Body of pancreas (tissue), 4 donors: Measurements from ENCODE around the gene RGS12. TPM values are rescaled to one million over a fixed set of nuclear protein-coding genes. Genes with fewer than 3 reads are reported as not detected.

Source experiments
- ATAC-seq: fragments of 150-250 bp; one replicate; pipeline ENCODE4 v1.9.1; 2016
- DNase-seq, 4 donors: peaks; one replicate each; pipeline ENCODE4 v3.0.0-alpha.2; 2019
- H3K27ac ChIP-seq, 4 donors: fragments of 200-600 bp; sonication (generic); 1 replicate in 3 of 4; 2 replicates in 1 of 4; pipeline versions ENCODE4 v1.5.1 to v1.6.1; 2016 to 2019; ENCODE audit warnings: mild to moderate bottlenecking in 1 of 4, mixed read lengths in 1 of 4, moderate library complexity in 1 of 4
- H3K27me3 ChIP-seq, 2 donors: fragments of 200-600 bp; sonication (generic); one replicate each; pipeline ENCODE4 v1.6.0; 2016; ENCODE audit warnings: mild to moderate bottlenecking in 1 of 2
- H3K36me3 ChIP-seq, 2 donors: fragments of 200-600 bp; sonication (generic); replicated peaks in 1 of 2; 2 replicates each; pipeline ENCODE4 v1.5.1; 2016; ENCODE audit warnings: low read depth in 2 of 2; ENCODE audit not compliant: insufficient read depth in 1 of 2
- H3K4me1 ChIP-seq: fragments of 200-600 bp; sonication (generic); one replicate; pipeline ENCODE4 v1.6.0; 2016
- H3K4me3 ChIP-seq, 2 donors: fragments of 200-600 bp; sonication (generic); 1 replicate in 1 of 2; 2 replicates in 1 of 2; pipeline ENCODE4 v1.5.1; 2016 to 2019
- H3K9me3 ChIP-seq, 3 donors: fragments of 200-600 bp; sonication (generic); 1 replicate in 2 of 3; 2 replicates in 1 of 3; pipeline ENCODE4 v1.5.1; 2016
- POLR2A ChIP-seq, 3 donors: fragments of 450-650 bp; IDR thresholded peaks; one replicate each; pipeline ENCODE4 v1.6.1; 2016; ENCODE audit warnings: antibody characterized with exemption in 3 of 3, mild to moderate bottlenecking in 2 of 3
- WGBS, 2 donors: methylation state at CpG; one replicate each; pipeline ENCODE4 v1.1.5; 2017; 5-methylcytosine and 5-hydroxymethylcytosine counted together
- intact Hi-C: fragments of 100-400 bp; cut with DNase I; formaldehyde crosslinking; loops from one replicate; pipeline ENCODE4 v1.15.1; 2023
- total RNA-seq, 2 donors: library from RNA; depleted of rRNA; stranded (reverse); fragments of >200 nt; gene quantifications; one replicate each; pipeline ENCODE4 v1.1.0, GENCODE V29; 2016
- TF ChIP-seq, protein P1 (sequence below), 7 experiments: fragments of 450-650 bp in 4 of 7; fragments of 200-600 bp in 3 of 7; sonication (generic) in 3 of 7; IDR thresholded peaks; one replicate each; pipeline ENCODE4 v1.5.1; 2016 to 2019; ENCODE audit warnings: antibody characterized with exemption in 7 of 7

The RGS12 gene
- total RNA-seq, 2 donors from 2014 or later: 9.1 to 12.5 TPM

DNA sequence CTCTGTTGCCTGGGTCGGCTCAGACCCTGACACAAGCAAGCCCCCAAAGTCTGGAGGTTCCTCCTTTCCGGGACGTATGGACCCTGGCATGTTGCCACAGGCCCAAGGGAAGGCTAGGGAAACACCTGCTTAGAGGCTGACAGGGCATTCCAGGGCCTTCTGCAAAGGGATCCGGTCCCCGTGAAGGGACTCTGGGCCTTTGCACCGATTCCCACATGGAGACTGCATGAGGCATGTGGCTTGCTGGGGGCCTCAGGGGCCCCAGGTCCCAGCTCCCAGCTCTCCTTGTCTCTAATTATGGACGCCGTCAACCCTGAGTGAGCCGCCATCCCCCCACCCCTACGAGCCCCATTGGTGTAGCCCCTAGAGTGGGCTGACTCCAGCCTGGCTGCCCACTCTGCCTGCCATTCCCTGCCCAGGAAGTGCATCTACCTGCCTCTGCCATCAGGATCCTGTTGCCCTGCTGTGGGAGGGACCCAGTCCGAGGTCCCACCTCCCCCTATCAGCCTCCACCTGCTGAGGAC lies 4.2 kb upstream of the RGS12 start:
- Histone ChIP-seq H3K27me3 (no peaks in the 10 kb centered on the region), H3K36me3 (no peaks in the 10 kb centered on the region), H3K27ac (no peak overlapping the region), H3K4me1 (peaks cover 15% of the 10 kb centered on the region), H3K9me3 (no peaks in the 10 kb centered on the region), H3K4me3 (no peak overlapping the region)
- no peak for TF ChIP-seq POLR2A (IDR thresholded peaks at IDR 0.05)
- TF ChIP-seq, protein P1, sequence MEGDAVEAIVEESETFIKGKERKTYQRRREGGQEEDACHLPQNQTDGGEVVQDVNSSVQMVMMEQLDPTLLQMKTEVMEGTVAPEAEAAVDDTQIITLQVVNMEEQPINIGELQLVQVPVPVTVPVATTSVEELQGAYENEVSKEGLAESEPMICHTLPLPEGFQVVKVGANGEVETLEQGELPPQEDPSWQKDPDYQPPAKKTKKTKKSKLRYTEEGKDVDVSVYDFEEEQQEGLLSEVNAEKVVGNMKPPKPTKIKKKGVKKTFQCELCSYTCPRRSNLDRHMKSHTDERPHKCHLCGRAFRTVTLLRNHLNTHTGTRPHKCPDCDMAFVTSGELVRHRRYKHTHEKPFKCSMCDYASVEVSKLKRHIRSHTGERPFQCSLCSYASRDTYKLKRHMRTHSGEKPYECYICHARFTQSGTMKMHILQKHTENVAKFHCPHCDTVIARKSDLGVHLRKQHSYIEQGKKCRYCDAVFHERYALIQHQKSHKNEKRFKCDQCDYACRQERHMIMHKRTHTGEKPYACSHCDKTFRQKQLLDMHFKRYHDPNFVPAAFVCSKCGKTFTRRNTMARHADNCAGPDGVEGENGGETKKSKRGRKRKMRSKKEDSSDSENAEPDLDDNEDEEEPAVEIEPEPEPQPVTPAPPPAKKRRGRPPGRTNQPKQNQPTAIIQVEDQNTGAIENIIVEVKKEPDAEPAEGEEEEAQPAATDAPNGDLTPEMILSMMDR (IDR thresholded peaks at IDR 0.05): no peak
- DNase-seq (no peak), ATAC-seq (no peak)
- WGBS, 2 donors: 79 to 81% methylated on average over 8 to 11 of the region's 11 CpGs
- intact Hi-C loops: no loop called here

DNA sequence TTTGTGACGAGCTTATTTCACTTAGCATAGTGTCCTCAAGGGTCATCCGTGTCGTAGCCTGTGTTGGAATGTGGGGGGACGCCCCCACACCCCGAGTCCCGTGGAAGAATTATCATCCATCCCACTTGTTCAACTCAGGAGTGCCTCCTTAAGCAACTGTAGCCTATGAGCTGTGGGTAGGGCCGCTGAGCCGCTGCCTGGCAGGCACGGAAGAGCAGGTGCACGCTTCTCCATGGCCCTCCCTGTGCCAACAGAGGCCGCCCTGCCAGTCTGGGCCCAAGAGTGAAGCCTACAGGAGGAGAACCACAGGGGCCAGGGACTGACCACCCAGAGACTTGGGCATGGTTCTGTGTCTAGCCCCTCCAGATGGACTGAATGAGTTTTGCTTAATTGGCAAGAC lies 2.3 kb upstream of the RGS12 start:
- no peak for ATAC-seq
- H3K36me3 ChIP-seq: no peaks in the 10 kb centered on the region
- 92 to 97% methylated on average over 4 to 6 of the region's 11 CpGs for WGBS, 2 donors
- H3K27me3 ChIP-seq: no peaks in the 10 kb centered on the region
- H3K4me3 ChIP-seq: no peak overlapping the region
- peaks cover 20% of the 10 kb centered on the region for H3K4me1 ChIP-seq
- H3K9me3 ChIP-seq: no peaks in the 10 kb centered on the region
- no peak for DNase-seq
- H3K27ac ChIP-seq: no peak overlapping the region
- intact Hi-C loops: no loop called here
- no peak for TF ChIP-seq POLR2A (IDR thresholded peaks at IDR 0.05)
- TF ChIP-seq, protein P1 (IDR thresholded peaks at IDR 0.05): no peak

DNA sequence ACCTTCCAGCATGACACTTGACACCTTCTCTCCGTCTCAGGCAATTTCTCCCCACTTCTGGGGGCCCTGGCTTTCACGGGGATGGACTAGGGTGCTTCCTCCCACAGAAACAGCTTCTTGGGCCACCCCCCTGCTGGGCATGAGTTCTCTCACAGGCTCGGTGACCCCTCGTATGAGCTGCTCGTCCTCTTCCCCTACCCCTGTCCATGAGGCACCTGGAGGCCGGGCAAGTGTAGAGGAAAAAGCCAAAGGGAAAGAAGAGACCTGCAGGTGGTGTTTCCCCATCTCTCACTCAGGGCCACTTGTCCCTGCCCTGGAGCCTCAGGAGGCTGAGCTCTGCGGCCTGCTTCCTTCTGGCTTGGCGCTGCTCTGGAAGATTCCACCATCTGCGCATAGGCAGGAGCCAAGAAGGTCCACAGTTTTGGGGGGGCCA lies 1.9 kb upstream of the RGS12 start:
- TF ChIP-seq, protein P1 (IDR thresholded peaks at IDR 0.05): no peak
- TF ChIP-seq POLR2A (IDR thresholded peaks at IDR 0.05): no peak
- Histone ChIP-seq H3K4me3 (no peak overlapping the region), H3K27me3 (no peaks in the 10 kb centered on the region), H3K4me1 (peaks cover 20% of the 10 kb centered on the region), H3K27ac (peak overlapping the region in 1 of 4 donors; percentile 97), H3K36me3 (no peaks in the 10 kb centered on the region), H3K9me3 (no peaks in the 10 kb centered on the region)
- DNase-seq (no peak), ATAC-seq (no peak)
- 84 to 88% methylated on average over 9 of the region's 9 CpGs for WGBS, 2 donors
- intact Hi-C loops: no loop called here

DNA sequence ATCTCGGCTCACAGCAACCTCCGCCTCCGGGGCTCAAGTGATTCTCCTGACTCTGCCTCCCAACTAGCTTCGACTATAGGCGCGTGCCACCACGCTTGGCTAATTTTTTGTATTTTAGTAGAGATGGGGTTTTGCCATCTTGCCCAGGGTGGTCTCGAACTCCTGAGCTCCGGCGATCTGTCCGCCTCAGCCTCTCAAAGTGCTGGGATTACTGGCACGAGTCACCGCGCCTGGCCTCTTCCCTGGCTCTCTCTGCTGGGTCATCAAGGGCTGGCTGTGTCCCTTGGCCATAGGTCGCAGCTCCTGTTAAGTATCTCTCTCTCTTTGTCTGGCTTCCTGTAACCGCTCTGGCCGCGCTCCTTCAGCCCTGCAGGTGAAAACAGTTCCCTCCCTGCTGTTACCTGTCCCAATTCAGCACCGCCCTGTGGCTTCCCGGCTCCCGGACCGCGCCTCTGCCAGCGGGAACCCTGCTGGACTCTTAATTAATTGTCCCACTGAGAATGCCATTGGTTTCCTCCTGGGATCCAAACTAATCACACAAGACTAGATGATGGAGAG lies 1.3 kb upstream of the RGS12 start:
- H3K36me3 ChIP-seq: no peaks in the 10 kb centered on the region
- H3K4me3 ChIP-seq: peak overlapping the region; percentile 26 to 79
- intact Hi-C loops: no loop called here
- ATAC-seq: peak; percentile 5
- H3K27me3 ChIP-seq: no peaks in the 10 kb centered on the region
- H3K9me3 ChIP-seq: no peaks in the 10 kb centered on the region
- no peak for TF ChIP-seq POLR2A (IDR thresholded peaks at IDR 0.05)
- TF ChIP-seq, protein P1 (IDR thresholded peaks at IDR 0.05): no peak
- peak; percentile 56 to 62 (median 61) for DNase-seq
- peak overlapping the region; percentile 75 to 97 (median 86) for H3K27ac ChIP-seq
- 30 to 32% methylated on average over 24 of the region's 24 CpGs for WGBS, 2 donors
- H3K4me1 ChIP-seq: peaks cover 20% of the 10 kb centered on the region
